ENCODE data around the gene TSPAN9.

Gene TSPAN9

DNA sequence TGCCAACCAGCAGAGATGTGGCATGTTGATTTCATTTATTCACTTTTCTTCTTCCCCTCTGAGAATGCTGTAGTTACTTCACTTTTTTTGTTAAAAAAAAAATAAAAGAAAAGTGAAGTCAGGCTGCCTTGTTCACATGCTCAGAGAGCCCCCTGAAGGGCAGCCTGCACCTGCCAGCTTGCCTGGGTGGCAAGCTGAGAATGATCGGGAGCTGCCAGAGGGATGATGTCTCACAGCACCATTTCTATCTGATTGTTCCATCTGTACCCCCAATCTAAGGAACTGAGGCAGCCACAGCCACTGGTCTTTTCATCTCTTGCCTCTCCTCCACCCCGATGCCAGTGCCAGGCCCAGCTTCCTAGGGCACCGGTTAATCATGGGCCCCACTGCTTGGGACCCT lies 118.2 kb downstream of the TSPAN9 start:
- TF ChIP-seq, protein P1, sequence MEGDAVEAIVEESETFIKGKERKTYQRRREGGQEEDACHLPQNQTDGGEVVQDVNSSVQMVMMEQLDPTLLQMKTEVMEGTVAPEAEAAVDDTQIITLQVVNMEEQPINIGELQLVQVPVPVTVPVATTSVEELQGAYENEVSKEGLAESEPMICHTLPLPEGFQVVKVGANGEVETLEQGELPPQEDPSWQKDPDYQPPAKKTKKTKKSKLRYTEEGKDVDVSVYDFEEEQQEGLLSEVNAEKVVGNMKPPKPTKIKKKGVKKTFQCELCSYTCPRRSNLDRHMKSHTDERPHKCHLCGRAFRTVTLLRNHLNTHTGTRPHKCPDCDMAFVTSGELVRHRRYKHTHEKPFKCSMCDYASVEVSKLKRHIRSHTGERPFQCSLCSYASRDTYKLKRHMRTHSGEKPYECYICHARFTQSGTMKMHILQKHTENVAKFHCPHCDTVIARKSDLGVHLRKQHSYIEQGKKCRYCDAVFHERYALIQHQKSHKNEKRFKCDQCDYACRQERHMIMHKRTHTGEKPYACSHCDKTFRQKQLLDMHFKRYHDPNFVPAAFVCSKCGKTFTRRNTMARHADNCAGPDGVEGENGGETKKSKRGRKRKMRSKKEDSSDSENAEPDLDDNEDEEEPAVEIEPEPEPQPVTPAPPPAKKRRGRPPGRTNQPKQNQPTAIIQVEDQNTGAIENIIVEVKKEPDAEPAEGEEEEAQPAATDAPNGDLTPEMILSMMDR (IDR thresholded peaks at IDR 0.05; ENCODE audit: low read depth, low read length): no peak
- DNase-seq (ENCODE audit: extremely low read depth, low read depth): no peak

DNA sequence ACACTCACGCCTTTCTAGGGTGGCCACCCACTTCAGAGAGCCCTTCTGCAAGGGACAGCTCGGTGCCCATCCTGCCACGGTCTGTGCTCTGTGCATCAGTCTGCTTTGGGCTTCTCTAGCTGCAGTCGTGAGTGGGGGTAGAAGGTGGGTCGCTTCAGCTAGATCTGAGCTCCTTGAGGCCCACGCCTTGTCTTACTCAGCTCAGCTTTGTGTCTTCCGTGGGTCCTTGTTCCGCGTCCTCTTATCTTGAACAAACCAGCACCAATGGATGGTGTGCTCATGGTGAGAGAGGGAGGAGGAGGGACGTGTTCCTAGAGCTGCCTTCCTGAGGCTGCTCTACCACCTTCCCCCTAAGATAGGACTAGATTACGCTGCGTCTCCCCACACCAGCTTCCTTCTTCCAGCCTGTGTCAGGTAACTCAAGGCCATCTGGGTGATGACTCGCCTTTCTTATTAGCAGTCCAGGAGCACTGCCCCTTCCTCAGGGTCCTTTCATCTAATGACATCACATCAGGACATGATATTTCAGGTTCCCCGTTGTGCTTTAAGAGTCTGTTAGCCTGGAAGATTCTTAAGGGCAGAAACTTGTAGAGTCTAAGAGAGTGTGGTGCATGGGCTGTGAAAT lies 118.8 kb downstream of the TSPAN9 start:
- no peak for DNase-seq (ENCODE audit: extremely low read depth, low read depth)
- TF ChIP-seq, protein P1 (IDR thresholded peaks at IDR 0.05; ENCODE audit: low read depth, low read length): no peak

DNA sequence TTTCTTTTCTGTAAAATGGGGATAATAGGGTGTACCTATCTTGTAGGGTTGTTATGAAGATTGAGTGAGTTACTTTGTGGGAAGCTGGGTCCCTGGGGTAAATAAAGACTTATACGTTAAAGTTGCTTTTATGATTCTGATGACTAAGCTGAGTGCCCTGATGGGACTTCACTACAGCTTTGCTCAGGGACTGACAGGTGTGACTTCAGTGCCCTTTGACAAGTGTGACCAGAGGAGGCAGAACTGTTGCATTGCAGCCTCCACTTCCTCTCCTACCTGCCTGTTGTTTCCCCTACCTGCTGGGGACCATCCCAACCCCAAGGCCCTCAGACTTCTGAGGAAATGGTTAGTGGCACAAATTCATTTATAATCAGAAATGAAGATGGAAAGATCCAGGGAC lies 119.3 kb downstream of the TSPAN9 start:
- no peak for DNase-seq (ENCODE audit: extremely low read depth, low read depth)
- TF ChIP-seq, protein P1 (IDR thresholded peaks at IDR 0.05; ENCODE audit: low read depth, low read length): no peak

DNA sequence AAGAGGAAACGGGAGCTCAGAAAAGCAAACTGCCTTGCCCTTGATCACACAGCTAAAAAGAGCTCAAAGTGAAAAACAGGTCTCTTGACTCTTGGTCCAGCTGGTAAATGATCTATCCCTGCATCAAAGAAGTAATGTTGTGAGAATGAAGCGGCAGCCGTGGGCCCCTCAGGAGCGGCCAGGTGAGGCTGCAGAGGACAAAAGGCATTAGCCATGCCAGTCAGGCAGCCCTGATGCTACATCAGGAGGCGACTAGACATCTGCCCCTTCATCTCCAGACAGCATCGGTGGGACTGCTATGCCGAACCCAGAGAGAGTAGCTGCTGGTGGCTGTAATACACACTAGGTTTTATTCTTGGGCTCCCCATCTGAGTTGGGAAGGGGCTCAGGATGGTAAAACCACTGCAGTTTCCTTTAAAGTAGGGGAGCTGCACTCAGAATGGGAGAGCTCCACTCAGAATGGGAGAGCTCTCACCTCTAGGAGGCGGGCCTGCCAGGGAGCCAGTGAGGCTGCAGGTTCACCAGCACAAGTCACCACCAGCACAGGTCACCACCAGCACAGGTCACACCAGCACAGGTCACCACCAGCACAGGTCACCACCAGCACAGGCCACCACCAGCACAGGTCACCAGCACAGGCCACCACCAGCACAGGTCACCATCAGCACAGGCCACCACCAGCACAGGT lies 120.1 kb downstream of the TSPAN9 start:
- TF ChIP-seq, protein P1 (IDR thresholded peaks at IDR 0.05; ENCODE audit: low read depth, low read length): no peak
- DNase-seq (ENCODE audit: extremely low read depth, low read depth): no peak

DNA sequence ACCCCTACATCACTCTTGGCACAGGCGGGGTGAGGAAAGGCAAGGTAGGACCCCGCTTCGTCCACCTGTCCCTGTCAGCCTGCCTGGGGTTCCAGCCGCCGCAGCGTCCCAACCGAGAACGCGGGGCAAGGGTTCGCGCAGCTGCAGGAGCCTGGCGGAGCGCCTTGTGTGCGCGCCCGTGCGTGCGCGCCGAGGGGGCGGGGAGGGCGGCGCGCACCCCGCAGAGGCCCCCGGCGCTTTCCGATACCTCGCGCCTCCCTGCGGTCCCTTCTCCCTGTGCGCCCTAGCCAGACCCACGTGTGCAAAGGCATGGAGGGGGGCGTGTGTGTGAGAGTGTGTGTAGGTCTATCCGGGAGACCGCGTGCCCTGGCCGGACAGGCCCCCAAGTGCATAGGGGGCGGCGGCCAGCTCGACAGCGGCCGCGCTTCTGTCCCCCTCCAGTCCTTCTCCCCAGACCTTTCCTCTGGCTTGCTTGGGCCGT lies 122.4 kb downstream of the TSPAN9 start:
- no peak for DNase-seq (ENCODE audit: extremely low read depth, low read depth)
- TF ChIP-seq, protein P1 (IDR thresholded peaks at IDR 0.05; ENCODE audit: low read depth, low read length): no peak

DNA sequence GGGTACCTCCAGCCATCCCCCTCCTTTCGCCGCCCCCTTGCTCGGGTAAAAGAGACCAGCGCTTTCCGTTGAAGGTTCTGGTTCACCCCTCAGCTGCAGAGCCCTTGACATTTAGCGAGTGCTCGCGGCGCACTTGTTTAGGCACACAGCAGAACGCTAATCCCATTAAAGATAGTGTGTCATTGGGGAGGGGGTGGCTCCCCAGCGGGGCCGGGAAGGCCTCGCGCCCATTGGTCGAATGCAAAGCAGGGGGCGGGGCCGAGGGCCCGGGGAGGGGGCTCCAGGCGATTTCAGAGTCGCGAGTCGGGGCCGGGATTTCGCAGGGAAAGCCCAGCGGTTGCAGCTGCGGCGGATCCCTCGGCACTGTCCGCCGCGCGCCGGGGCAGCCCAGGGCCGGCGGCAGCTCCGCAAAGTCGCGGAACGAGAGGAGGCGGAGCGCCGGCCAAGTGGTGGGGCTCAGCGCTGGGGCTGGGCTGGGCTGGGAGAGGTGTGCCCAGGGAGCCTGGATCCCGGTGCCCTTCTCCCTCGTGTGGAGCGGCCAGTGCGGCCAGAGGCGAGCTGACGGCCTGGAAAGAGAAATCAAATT lies 122.9 kb downstream of the TSPAN9 start:
- no peak for DNase-seq (ENCODE audit: extremely low read depth, low read depth)
- TF ChIP-seq, protein P1 (IDR thresholded peaks at IDR 0.05; ENCODE audit: low read depth, low read length): no peak

DNA sequence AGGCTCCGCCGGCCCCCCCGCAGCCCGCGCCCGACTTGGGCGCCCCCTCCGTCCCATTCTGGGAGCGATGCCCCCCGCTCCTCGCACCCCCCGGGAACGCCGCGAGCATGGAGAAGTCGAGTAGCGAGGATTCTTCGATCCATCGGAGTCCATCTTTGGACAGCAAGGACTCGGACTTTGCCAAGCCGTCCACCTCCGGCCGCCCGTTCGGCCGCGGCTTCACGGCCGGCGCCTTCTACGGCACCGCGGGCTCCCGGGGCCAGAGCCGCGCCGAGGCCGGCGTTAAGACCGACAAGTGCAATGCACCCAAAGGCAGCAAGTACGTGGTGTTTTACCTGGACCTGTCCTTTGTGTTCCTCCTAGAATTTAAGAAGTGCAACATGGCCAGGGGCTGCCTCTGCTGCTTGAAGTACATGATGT lies 123.6 kb downstream of the TSPAN9 start:
- DNase-seq (ENCODE audit: extremely low read depth, low read depth): no peak
- TF ChIP-seq, protein P1 (IDR thresholded peaks at IDR 0.05; ENCODE audit: low read depth, low read length): no peak
